Mesenchymal stem cell (in vitro differentiated cells and primary cell): ENCODE data around the gene ATF7.
A peak's percentile ranks its signal among the peaks of the same experiment; 100 is the strongest.

Source experiments
- DNase-seq: peaks from one replicate; pipeline ENCODE4 v3.0.0-alpha.2; 2013
- H2AFZ ChIP-seq: one replicate; pipeline ENCODE4 v1.6.1; 2013; ENCODE audit warnings: low read depth, mild to moderate bottlenecking, control low read depth, inconsistent platforms, low read length, moderate library complexity
- H2AK5ac ChIP-seq: 2 replicates; pipeline ENCODE4 v1.6.1; 2013; ENCODE audit warnings: low read length, moderate library complexity, mild to moderate bottlenecking, inconsistent platforms; ENCODE audit not compliant: severe bottlenecking
- H2BK120ac ChIP-seq: one replicate; pipeline ENCODE4 v1.6.1; 2013; ENCODE audit warnings: low read depth, mild to moderate bottlenecking, inconsistent platforms, low read length, moderate library complexity
- H2BK12ac ChIP-seq, 2 experiments: one replicate each; pipeline ENCODE4 v1.6.1; 2013; ENCODE audit warnings: inconsistent platforms in 2 of 2, low read length in 2 of 2, mild to moderate bottlenecking in 2 of 2, moderate library complexity in 2 of 2, control low read depth in 1 of 2
- H2BK15ac ChIP-seq: one replicate; pipeline ENCODE4 v1.6.1; 2013; ENCODE audit warnings: mild to moderate bottlenecking, low read depth, inconsistent platforms; ENCODE audit not compliant: poor library complexity, severe bottlenecking
- H2BK5ac ChIP-seq: 2 replicates; pipeline ENCODE4 v1.6.1; 2013; ENCODE audit warnings: low read depth, mild to moderate bottlenecking, low read length, control low read depth, inconsistent platforms; ENCODE audit not compliant: poor library complexity, severe bottlenecking
- H3K14ac ChIP-seq, 2 experiments: one replicate each; pipeline ENCODE4 v1.6.1; 2013; ENCODE audit warnings: inconsistent platforms in 2 of 2, low read length in 2 of 2, control low read depth in 1 of 2, mild to moderate bottlenecking in 1 of 2, moderate library complexity in 1 of 2
- H3K18ac ChIP-seq, 2 experiments: one replicate each; pipeline ENCODE4 v1.6.1; 2013; ENCODE audit warnings: inconsistent platforms in 2 of 2, low read length in 2 of 2, control low read depth in 1 of 2, low read depth in 1 of 2, mild to moderate bottlenecking in 1 of 2
- H3K23ac ChIP-seq, 2 experiments: one replicate each; pipeline ENCODE4 v1.6.1; 2013; ENCODE audit warnings: inconsistent platforms in 2 of 2, low read length in 2 of 2, mild to moderate bottlenecking in 2 of 2, moderate library complexity in 2 of 2, control low read depth in 1 of 2
- H3K27ac ChIP-seq: 2 replicates; pipeline ENCODE4 v1.5.1; 2013; ENCODE audit warnings: mild to moderate bottlenecking, moderate library complexity, low read length, control low read depth, inconsistent platforms; ENCODE audit not compliant: poor library complexity, severe bottlenecking
- H3K27me3 ChIP-seq, 2 experiments: 2 replicates each; pipeline versions ENCODE4 v1.6.1 to v1.7.0; 2013; ENCODE audit warnings: low read length in 2 of 2, mild to moderate bottlenecking in 2 of 2, moderate library complexity in 2 of 2, control low read depth in 1 of 2, inconsistent platforms in 1 of 2; ENCODE audit not compliant: control insufficient read depth in 1 of 2, insufficient read depth in 1 of 2
- H3K36me3 ChIP-seq, 2 experiments: 2 replicates each; pipeline versions ENCODE4 v1.6.1 to v1.7.0; 2013; ENCODE audit warnings: low read length in 2 of 2, control low read depth in 1 of 2, inconsistent platforms in 1 of 2, low read depth in 1 of 2, mild to moderate bottlenecking in 1 of 2; ENCODE audit not compliant: insufficient read depth in 2 of 2, control insufficient read depth in 1 of 2
- H3K4ac ChIP-seq, 2 experiments: one replicate each; pipeline ENCODE4 v1.6.1; 2013; ENCODE audit warnings: inconsistent platforms in 2 of 2, low read length in 2 of 2, mild to moderate bottlenecking in 2 of 2, moderate library complexity in 2 of 2, control low read depth in 1 of 2, low read depth in 1 of 2
- H3K4me1 ChIP-seq: 2 replicates; pipeline ENCODE4 v1.6.1; 2013; ENCODE audit warnings: low read depth, low read length, control low read depth; ENCODE audit not compliant: control insufficient read depth, insufficient read depth
- H3K4me2 ChIP-seq: 2 replicates; pipeline ENCODE4 v1.6.1; 2013; ENCODE audit warnings: low read length, mild to moderate bottlenecking, inconsistent platforms; ENCODE audit not compliant: poor library complexity, severe bottlenecking
- H3K4me3 ChIP-seq, 2 experiments: 2 replicates each; pipeline versions ENCODE4 v1.5.1 to v1.7.0; 2013; ENCODE audit warnings: low read length in 2 of 2, mild to moderate bottlenecking in 2 of 2, control low read depth in 1 of 2, low read depth in 1 of 2; ENCODE audit not compliant: insufficient read depth in 1 of 2
- H3K79me1 ChIP-seq: replicated peaks from 2 replicates; pipeline ENCODE4 v1.6.1; 2013; ENCODE audit warnings: mild to moderate bottlenecking, control low read depth, low read length, inconsistent platforms; ENCODE audit not compliant: poor library complexity, severe bottlenecking
- H3K9ac ChIP-seq: 2 replicates; pipeline ENCODE4 v1.7.0; 2013; ENCODE audit warnings: mild to moderate bottlenecking, low read length, moderate library complexity
- H3K9me3 ChIP-seq: 2 replicates; pipeline ENCODE4 v1.7.0; 2013; ENCODE audit warnings: mild to moderate bottlenecking, low read length; ENCODE audit not compliant: control insufficient read depth
- H4K8ac ChIP-seq: one replicate; pipeline ENCODE4 v1.6.1; 2013; ENCODE audit warnings: inconsistent platforms, mild to moderate bottlenecking, low read length, moderate library complexity
- H4K91ac ChIP-seq: one replicate; pipeline ENCODE4 v1.6.1; 2013; ENCODE audit warnings: mild to moderate bottlenecking, low read length, inconsistent platforms
- WGBS: methylation state at CpG from one replicate; pipeline ENCODE4 v1.1.7; 2013; ENCODE audit warnings: mixed read lengths; 5-methylcytosine and 5-hydroxymethylcytosine counted together

Gene ATF7

DNA sequence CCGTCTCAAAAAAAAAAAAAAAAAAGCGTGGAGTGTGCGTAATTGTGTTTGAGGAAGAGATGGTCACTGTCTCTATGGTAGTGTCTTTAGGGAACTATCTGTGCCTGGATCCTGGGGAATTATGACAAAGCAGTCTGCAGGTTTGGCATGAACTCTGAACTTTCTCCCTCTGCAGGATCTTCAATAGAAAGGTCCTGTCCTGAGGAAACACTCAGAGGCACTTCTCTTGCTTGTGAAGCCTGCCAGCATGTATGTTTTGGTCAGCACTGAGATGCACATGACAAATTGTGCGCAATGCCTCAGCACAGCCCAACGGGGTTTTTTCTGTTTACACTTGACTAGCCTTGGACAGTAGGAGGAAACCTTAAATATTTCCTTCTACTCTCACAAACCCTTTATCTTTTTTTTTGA is 46.6 kb downstream of the ATF7 start:
- WGBS: 84% methylated on average over 5 of the region's 5 CpGs
- H4K91ac ChIP-seq: no peak overlapping the region

GRCh38 chr12:53578783-53579182 is 47.4 kb downstream of the ATF7 start:
- no peak overlapping the region for H2AK5ac ChIP-seq
- no peaks in the 10 kb centered on the region for H3K27me3 ChIP-seq
- no peak for DNase-seq
- no peak overlapping the region for H2BK15ac ChIP-seq
- no peak overlapping the region for H3K4me3 ChIP-seq
- H3K9ac ChIP-seq: no peak overlapping the region
- H3K23ac ChIP-seq: no peak overlapping the region
- H3K36me3 ChIP-seq: peaks cover 4 to 8% of the 10 kb centered on the region in 2 experiments
- no peaks in the 10 kb centered on the region for H3K9me3 ChIP-seq
- H4K8ac ChIP-seq: no peak overlapping the region
- no peak overlapping the region for H2BK120ac ChIP-seq
- 95% methylated on average over 3 of the region's 5 CpGs for WGBS
- H2AFZ ChIP-seq: no peak overlapping the region
- no peak overlapping the region for H3K4ac ChIP-seq
- H3K27ac ChIP-seq: no peak overlapping the region
- no peak overlapping the region for H3K4me2 ChIP-seq
- H3K4me1 ChIP-seq: no peaks in the 10 kb centered on the region
- H4K91ac ChIP-seq: no peak overlapping the region
- H3K14ac ChIP-seq: no peak overlapping the region
- no peak overlapping the region for H2BK5ac ChIP-seq
- H2BK12ac ChIP-seq: no peak overlapping the region
- H3K18ac ChIP-seq: no peak overlapping the region
- peaks cover 23% of the 10 kb centered on the region for H3K79me1 ChIP-seq

More for the DNA sequence above, 46.6 kb downstream of the ATF7 start:
- H2AFZ ChIP-seq: no peak overlapping the region
- H3K4me1 ChIP-seq: no peaks in the 10 kb centered on the region
- H2BK5ac ChIP-seq: no peak overlapping the region
- no peak overlapping the region for H3K4ac ChIP-seq
- H3K14ac ChIP-seq: no peak overlapping the region
- H3K18ac ChIP-seq: no peak overlapping the region
- no peak overlapping the region for H2BK15ac ChIP-seq
- H2AK5ac ChIP-seq: no peak overlapping the region
- no peak overlapping the region for H2BK120ac ChIP-seq
- H2BK12ac ChIP-seq: no peak overlapping the region
- no peaks in the 10 kb centered on the region for H3K9me3 ChIP-seq
- no peak overlapping the region for H3K4me3 ChIP-seq
- H3K27me3 ChIP-seq: no peaks in the 10 kb centered on the region
- H3K79me1 ChIP-seq: peaks cover 25% of the 10 kb centered on the region
- no peak overlapping the region for H3K9ac ChIP-seq
- DNase-seq: no peak
- no peak overlapping the region for H4K8ac ChIP-seq
- peaks cover 6 to 8% of the 10 kb centered on the region in 2 experiments for H3K36me3 ChIP-seq
- H3K23ac ChIP-seq: no peak overlapping the region
- H3K4me2 ChIP-seq: no peak overlapping the region
- no peak overlapping the region for H3K27ac ChIP-seq

GRCh38 chr12:53577941-53578352 is 48.2 kb downstream of the ATF7 start:
- H3K4me1 ChIP-seq: no peaks in the 10 kb centered on the region
- H3K18ac ChIP-seq: no peak overlapping the region
- H3K79me1 ChIP-seq: peaks cover 22% of the 10 kb centered on the region
- no peak overlapping the region for H2AK5ac ChIP-seq
- no peak overlapping the region for H3K27ac ChIP-seq
- peaks cover 4 to 8% of the 10 kb centered on the region in 2 experiments for H3K36me3 ChIP-seq
- no peak overlapping the region for H2BK12ac ChIP-seq
- H4K8ac ChIP-seq: no peak overlapping the region
- H3K4me3 ChIP-seq: no peak overlapping the region
- no peak overlapping the region for H2AFZ ChIP-seq
- H3K4me2 ChIP-seq: no peak overlapping the region
- H2BK120ac ChIP-seq: no peak overlapping the region
- H3K14ac ChIP-seq: no peak overlapping the region
- H3K4ac ChIP-seq: peak overlapping the region in 1 of 2 experiments; percentile 26
- no peak overlapping the region for H4K91ac ChIP-seq
- DNase-seq: no peak
- H3K23ac ChIP-seq: no peak overlapping the region
- 90% methylated on average over 3 of the region's 4 CpGs for WGBS
- no peak overlapping the region for H2BK5ac ChIP-seq
- no peaks in the 10 kb centered on the region for H3K9me3 ChIP-seq
- no peak overlapping the region for H3K9ac ChIP-seq
- no peak overlapping the region for H2BK15ac ChIP-seq
- no peaks in the 10 kb centered on the region for H3K27me3 ChIP-seq

- WGBS: 58% methylated on average over 1 of the region's 3 CpGs
- Histone ChIP-seq H2BK15ac (no peak overlapping the region), H3K18ac (no peak overlapping the region), H2BK120ac (no peak overlapping the region), H3K27ac (no peak overlapping the region), H3K36me3 (peaks cover 8 to 13% of the 10 kb centered on the region in 2 experiments), H3K23ac (no peak overlapping the region), H3K14ac (no peak overlapping the region), H4K91ac (no peak overlapping the region), H3K9ac (no peak overlapping the region), H4K8ac (peak overlapping the region; percentile 43), H2BK5ac (no peak overlapping the region), H3K79me1 (peaks cover 26% of the 10 kb centered on the region), H2BK12ac (no peak overlapping the region), H3K4me3 (peak overlapping the region in 1 of 2 experiments; percentile 26), H2AFZ (no peak overlapping the region), H3K27me3 (no peaks in the 10 kb centered on the region), H3K9me3 (no peaks in the 10 kb centered on the region), H3K4me2 (no peak overlapping the region), H3K4me1 (no peaks in the 10 kb centered on the region), H2AK5ac (no peak overlapping the region), H3K4ac (no peak overlapping the region)
- peak; percentile 88 for DNase-seq
Measured at GRCh38 chr12:53575502-53576249, 50.5 kb downstream of the ATF7 start.
